ENCODE data around the gene ANKS3.

DNA sequence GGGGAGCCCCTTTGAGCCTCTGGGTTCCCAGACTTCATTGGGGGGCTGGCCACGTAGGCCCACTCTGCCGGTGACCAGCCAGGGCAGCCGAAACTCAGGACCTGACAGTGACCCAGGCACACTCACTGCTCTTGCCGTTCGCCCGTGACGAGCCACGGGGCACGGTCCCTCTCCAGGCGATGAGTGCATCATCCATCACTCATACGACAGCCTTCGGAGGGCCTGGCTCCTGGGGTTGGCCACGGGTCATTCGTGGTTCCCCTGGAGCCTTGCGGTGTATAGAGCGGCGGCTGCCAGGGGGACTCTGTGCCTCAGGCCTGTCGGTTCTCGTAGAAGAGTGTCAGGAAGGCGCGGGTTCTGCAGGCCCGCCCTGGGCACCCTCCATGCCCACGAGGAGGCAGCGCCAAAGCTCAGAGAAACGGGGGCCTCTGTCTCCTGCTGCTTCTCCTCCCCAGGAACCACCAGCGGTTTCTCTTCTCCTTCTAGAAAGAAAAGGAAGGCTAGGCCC, 51.9 kb downstream of the ANKS3 start:
- TF ChIP-seq POLR2A (IDR thresholded peaks at IDR 0.05; ENCODE audit: extremely low read depth, insufficient read length) (no peak), MYC (IDR thresholded peaks at IDR 0.05; ENCODE audit: low read depth, low read length) (no peak)
- TF ChIP-seq, protein P1, sequence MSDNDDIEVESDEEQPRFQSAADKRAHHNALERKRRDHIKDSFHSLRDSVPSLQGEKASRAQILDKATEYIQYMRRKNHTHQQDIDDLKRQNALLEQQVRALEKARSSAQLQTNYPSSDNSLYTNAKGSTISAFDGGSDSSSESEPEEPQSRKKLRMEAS (IDR thresholded peaks at IDR 0.05; ENCODE audit: low read depth, low read length), result no peak
- TF ChIP-seq, protein P2, sequence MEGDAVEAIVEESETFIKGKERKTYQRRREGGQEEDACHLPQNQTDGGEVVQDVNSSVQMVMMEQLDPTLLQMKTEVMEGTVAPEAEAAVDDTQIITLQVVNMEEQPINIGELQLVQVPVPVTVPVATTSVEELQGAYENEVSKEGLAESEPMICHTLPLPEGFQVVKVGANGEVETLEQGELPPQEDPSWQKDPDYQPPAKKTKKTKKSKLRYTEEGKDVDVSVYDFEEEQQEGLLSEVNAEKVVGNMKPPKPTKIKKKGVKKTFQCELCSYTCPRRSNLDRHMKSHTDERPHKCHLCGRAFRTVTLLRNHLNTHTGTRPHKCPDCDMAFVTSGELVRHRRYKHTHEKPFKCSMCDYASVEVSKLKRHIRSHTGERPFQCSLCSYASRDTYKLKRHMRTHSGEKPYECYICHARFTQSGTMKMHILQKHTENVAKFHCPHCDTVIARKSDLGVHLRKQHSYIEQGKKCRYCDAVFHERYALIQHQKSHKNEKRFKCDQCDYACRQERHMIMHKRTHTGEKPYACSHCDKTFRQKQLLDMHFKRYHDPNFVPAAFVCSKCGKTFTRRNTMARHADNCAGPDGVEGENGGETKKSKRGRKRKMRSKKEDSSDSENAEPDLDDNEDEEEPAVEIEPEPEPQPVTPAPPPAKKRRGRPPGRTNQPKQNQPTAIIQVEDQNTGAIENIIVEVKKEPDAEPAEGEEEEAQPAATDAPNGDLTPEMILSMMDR (IDR thresholded peaks at IDR 0.05; ENCODE audit: low read depth, low read length), result no peak

All from NB4 (cell line).